Gastroesophageal sphincter (tissue), 4 donors: ENCODE data around the gene SETBP1. TPM values are rescaled to one million over a fixed set of nuclear protein-coding genes. Genes with fewer than 3 reads are reported as not detected.

Source experiments
- ATAC-seq: fragments of 150-250 bp; one replicate; pipeline ENCODE4 v1.9.1; 2016; ENCODE audit warnings: mild to moderate bottlenecking, moderate library complexity
- H3K27ac ChIP-seq, 4 donors: fragments of 200-600 bp; sonication (generic) in 3 of 4; 1 replicate in 3 of 4; 2 replicates in 1 of 4; pipeline ENCODE4 v1.5.1; 2016 to 2019
- H3K27me3 ChIP-seq: fragments of 200-600 bp; sonication (generic); one replicate; pipeline ENCODE4 v1.5.1; 2019
- H3K36me3 ChIP-seq, 2 donors: fragments of 200-600 bp; sonication (generic); one replicate each; pipeline ENCODE4 v1.5.1; 2019; ENCODE audit warnings: control low read depth in 1 of 2
- H3K4me1 ChIP-seq, 3 donors: fragments of 200-600 bp; sonication (generic); 1 replicate in 2 of 3; 2 replicates in 1 of 3; pipeline ENCODE4 v1.5.1; 2016 to 2019; ENCODE audit warnings: control low read depth in 2 of 3
- H3K4me3 ChIP-seq, 2 donors: fragments of 200-600 bp; sonication (generic); one replicate each; pipeline ENCODE4 v1.5.1; 2019; ENCODE audit warnings: mild to moderate bottlenecking in 1 of 2, moderate library complexity in 1 of 2
- H3K9me3 ChIP-seq, 3 donors: fragments of 200-600 bp; sonication (generic); one replicate each; pipeline ENCODE4 v1.5.1; 2017 to 2019; ENCODE audit warnings: control low read depth in 2 of 3
- EP300 ChIP-seq: sonication (generic); formaldehyde crosslinking; IDR thresholded peaks from one replicate; pipeline ENCODE4 v1.6.1; 2017; ENCODE audit warnings: antibody characterized with exemption, mild to moderate bottlenecking
- POLR2A ChIP-seq, 2 donors: fragments of 450-650 bp; IDR thresholded peaks; one replicate each; pipeline ENCODE4 v1.6.1; 2017; ENCODE audit warnings: antibody characterized with exemption in 2 of 2, mild to moderate bottlenecking in 2 of 2, moderate library complexity in 1 of 2
- POLR2AphosphoS5 ChIP-seq: sonication (generic); formaldehyde crosslinking; IDR thresholded peaks from one replicate; pipeline ENCODE4 v1.6.1; 2017; ENCODE audit warnings: antibody characterized with exemption
- WGBS, 2 donors: methylation state at CpG; one replicate each; pipeline ENCODE4 v1.1.5; 2018; ENCODE audit warnings: low coverage in 1 of 2; 5-methylcytosine and 5-hydroxymethylcytosine counted together
- total RNA-seq, 4 donors: library from RNA; depleted of rRNA; stranded (reverse); fragments of >200 nt; gene quantifications; one replicate each; pipeline ENCODE4 v1.1.0, GENCODE V29; 2016
- TF ChIP-seq, protein P1 (sequence below), 4 experiments: fragments of 200-600 bp in 2 of 4; fragments of 450-650 bp in 2 of 4; sonication (generic) in 1 of 4; IDR thresholded peaks; one replicate each; pipeline ENCODE4 v1.5.1; 2017 to 2019; ENCODE audit warnings: antibody characterized with exemption in 4 of 4, mild to moderate bottlenecking in 2 of 4, moderate library complexity in 2 of 4

Gene SETBP1
- total RNA-seq, 4 donors from 2014 or later, result 42.5 to 87.6 (median 67.8) TPM

DNA sequence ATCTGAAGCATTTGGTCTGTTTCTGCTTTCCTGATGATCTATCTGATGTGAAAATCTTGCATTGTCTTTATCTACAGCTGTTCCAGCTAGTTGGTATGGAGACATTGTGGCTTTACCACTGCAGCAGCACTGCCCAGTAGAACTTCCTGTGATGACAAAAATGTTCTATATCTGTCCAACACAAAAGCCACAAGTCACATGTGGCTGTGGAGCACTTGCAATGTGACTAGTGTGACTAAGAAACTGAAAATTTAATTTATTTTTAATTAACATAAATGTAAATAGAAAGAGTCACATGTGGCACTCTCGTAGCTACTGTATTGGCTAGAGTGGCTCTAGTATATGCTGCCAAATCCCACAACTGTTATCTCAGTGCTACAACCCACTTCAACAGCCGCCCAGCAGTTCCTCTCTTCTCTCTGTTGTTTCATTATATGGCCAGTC is 425.7 kb downstream of the SETBP1 start:
- no peak overlapping the region for H3K4me3 ChIP-seq
- peaks cover 0 to 16% (median 4%) of the 10 kb centered on the region in 3 donors for H3K4me1 ChIP-seq
- TF ChIP-seq, protein P1, sequence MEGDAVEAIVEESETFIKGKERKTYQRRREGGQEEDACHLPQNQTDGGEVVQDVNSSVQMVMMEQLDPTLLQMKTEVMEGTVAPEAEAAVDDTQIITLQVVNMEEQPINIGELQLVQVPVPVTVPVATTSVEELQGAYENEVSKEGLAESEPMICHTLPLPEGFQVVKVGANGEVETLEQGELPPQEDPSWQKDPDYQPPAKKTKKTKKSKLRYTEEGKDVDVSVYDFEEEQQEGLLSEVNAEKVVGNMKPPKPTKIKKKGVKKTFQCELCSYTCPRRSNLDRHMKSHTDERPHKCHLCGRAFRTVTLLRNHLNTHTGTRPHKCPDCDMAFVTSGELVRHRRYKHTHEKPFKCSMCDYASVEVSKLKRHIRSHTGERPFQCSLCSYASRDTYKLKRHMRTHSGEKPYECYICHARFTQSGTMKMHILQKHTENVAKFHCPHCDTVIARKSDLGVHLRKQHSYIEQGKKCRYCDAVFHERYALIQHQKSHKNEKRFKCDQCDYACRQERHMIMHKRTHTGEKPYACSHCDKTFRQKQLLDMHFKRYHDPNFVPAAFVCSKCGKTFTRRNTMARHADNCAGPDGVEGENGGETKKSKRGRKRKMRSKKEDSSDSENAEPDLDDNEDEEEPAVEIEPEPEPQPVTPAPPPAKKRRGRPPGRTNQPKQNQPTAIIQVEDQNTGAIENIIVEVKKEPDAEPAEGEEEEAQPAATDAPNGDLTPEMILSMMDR (IDR thresholded peaks at IDR 0.05), result no peak
- TF ChIP-seq POLR2AphosphoS5 (no peak), POLR2A (IDR thresholded peaks at IDR 0.05) (no peak), EP300 (no peak)
- H3K36me3 ChIP-seq, result no peaks in the 10 kb centered on the region
- no peaks in the 10 kb centered on the region for H3K27me3 ChIP-seq
- no peak overlapping the region for H3K27ac ChIP-seq
- no peaks in the 10 kb centered on the region for H3K9me3 ChIP-seq
- ATAC-seq, result peak; percentile 29
- WGBS, 2 donors, result 68 to 72% methylated on average over 2 of the region's 2 CpGs

DNA sequence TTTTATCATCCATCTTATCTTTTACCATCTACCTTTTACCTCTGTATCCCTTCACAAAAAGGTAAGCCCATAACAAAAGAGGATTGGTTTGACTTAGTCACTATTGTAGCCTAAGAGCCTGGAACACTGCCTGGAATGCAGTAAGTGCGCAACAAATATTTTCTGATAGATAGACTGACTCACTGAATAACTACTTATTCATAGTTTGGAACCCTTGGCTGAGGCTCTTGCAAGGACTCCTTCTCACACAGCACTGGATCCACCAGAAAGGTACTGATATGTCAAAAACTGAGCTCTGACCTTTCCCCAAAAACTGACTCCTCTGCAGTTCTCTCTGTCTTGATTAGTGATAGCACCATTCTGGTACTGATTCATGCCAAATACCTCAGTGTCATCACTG is 426.7 kb downstream of the SETBP1 start:
- Histone ChIP-seq H3K4me3 (no peak overlapping the region), H3K36me3 (no peaks in the 10 kb centered on the region), H3K9me3 (peaks cover 0 to under 1% (median 0%) of the 10 kb centered on the region in 3 donors), H3K27me3 (no peaks in the 10 kb centered on the region), H3K4me1 (peaks cover 0 to 18% (median 4%) of the 10 kb centered on the region in 3 donors), H3K27ac (no peak overlapping the region)
- 86 to 100% methylated on average over 1 of the region's 1 CpG for WGBS, 2 donors
- no peak for TF ChIP-seq EP300
- TF ChIP-seq POLR2A (IDR thresholded peaks at IDR 0.05), result no peak
- TF ChIP-seq, protein P1 (IDR thresholded peaks at IDR 0.05), result no peak
- TF ChIP-seq POLR2AphosphoS5, result no peak
- ATAC-seq, result no peak

DNA sequence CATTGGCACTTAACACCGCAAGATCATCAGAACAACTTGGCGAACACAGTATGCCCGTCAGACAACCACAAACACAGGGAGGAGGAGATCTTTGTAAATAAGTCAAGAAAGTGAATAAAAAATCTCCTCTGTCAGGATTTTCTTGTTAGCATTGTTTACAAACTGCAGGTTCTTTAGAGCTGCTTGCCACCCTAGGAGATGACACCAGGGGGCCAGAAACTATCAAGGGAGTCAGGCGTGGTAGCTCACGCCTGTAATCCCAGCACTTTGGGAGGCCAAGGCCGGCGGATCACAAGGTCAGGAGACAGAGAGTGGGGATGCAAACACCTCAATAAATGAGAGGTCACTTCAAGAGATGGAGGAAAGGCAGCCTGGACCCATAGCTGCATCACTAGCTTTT is 428.1 kb downstream of the SETBP1 start:
- Histone ChIP-seq H3K9me3 (peaks cover 0 to 11% (median 0%) of the 10 kb centered on the region in 3 donors), H3K27ac (no peak overlapping the region), H3K4me3 (no peak overlapping the region), H3K36me3 (no peaks in the 10 kb centered on the region), H3K27me3 (no peaks in the 10 kb centered on the region), H3K4me1 (peaks cover 0 to 18% (median 4%) of the 10 kb centered on the region in 3 donors)
- no peak for TF ChIP-seq EP300
- TF ChIP-seq, protein P1 (IDR thresholded peaks at IDR 0.05), result no peak
- no peak for TF ChIP-seq POLR2AphosphoS5
- no peak for TF ChIP-seq POLR2A (IDR thresholded peaks at IDR 0.05)
- WGBS, 2 donors, result 88 to 90% methylated on average over 6 to 7 of the region's 7 CpGs
- ATAC-seq, result no peak

DNA sequence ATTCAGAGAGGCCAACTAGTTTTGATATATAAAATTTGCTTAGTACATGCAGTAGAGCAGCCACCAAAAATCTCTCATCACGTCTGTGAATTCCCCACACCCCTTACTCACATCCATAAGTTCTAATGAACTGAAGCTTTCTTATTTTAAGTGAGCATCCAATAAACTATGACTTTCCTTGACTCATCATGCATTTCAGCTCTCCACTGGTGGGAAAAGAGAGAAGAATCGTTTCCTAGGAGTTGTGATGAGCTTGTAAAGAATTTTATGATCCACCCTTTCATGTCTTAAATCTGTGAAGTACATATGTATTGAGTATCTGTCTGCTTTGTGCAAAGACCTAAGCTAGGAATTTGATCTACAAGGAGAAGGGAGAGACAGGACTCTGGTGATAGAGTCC is 428.6 kb downstream of the SETBP1 start:
- Histone ChIP-seq H3K4me1 (peaks cover 0 to 18% (median 4%) of the 10 kb centered on the region in 3 donors), H3K27ac (no peak overlapping the region), H3K4me3 (no peak overlapping the region), H3K36me3 (no peaks in the 10 kb centered on the region), H3K9me3 (peaks cover 0 to 11% (median 0%) of the 10 kb centered on the region in 3 donors), H3K27me3 (no peaks in the 10 kb centered on the region)
- WGBS, 2 donors, result 76 to 80% methylated on average over 2 of the region's 2 CpGs
- ATAC-seq, result no peak
- TF ChIP-seq, protein P1 (IDR thresholded peaks at IDR 0.05), result no peak
- no peak for TF ChIP-seq POLR2AphosphoS5
- TF ChIP-seq POLR2A (IDR thresholded peaks at IDR 0.05), result no peak
- no peak for TF ChIP-seq EP300

DNA sequence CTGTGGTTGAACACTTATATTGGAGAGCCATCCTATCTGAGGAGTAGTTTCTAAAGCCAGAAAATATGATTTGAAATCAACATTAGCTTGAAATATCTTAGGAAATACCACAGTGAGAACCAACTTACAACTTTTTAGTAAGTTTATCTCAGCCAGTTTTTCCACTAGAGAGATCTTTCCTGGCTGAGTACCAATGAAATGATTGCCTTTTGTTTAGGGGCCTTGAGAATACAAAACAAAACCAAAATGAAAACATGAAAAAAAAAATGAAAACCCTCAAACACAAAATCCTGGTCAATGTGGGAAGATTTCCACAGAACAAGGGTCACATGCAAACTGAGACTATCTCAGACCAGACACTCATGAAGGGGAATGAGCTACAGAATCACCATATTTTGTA is 429.0 kb downstream of the SETBP1 start:
- peaks cover 0 to 11% (median 0%) of the 10 kb centered on the region in 3 donors for H3K9me3 ChIP-seq
- no peaks in the 10 kb centered on the region for H3K27me3 ChIP-seq
- H3K36me3 ChIP-seq, result no peaks in the 10 kb centered on the region
- H3K4me3 ChIP-seq, result no peak overlapping the region
- ATAC-seq, result no peak
- H3K4me1 ChIP-seq, result peaks cover 0 to 18% (median 4%) of the 10 kb centered on the region in 3 donors
- TF ChIP-seq EP300 (no peak), POLR2AphosphoS5 (no peak), POLR2A (IDR thresholded peaks at IDR 0.05) (no peak)
- TF ChIP-seq, protein P1 (IDR thresholded peaks at IDR 0.05), result no peak
- no peak overlapping the region for H3K27ac ChIP-seq
